ENCODE data around the gene CNTN4. TPM values are rescaled to one million over a fixed set of nuclear protein-coding genes. Genes with fewer than 3 reads are reported as not detected.

Gene CNTN4
- polyA plus RNA-seq, 5 donors, result 7.1 to 12.3 (median 8.3) TPM

- no peak for DNase-seq
These were observed 163.1 kb downstream of the CNTN4 start for GRCh38 chr3:2261747-2262146.

- DNase-seq, result peak; percentile 4 to 8
These were observed 163.5 kb downstream of the CNTN4 start for GRCh38 chr3:2262204-2262603.

- DNase-seq, result no peak
These were observed 167.9 kb downstream of the CNTN4 start for GRCh38 chr3:2266606-2267005.

- no peak for DNase-seq
These were observed 170.1 kb downstream of the CNTN4 start for GRCh38 chr3:2268779-2269178.

- no peak for DNase-seq
These were observed 175.9 kb downstream of the CNTN4 start for GRCh38 chr3:2274526-2274925.

GRCh38 chr3:2283818-2284217 is 185.2 kb downstream of the CNTN4 start:
- DNase-seq, result no peak

GRCh38 chr3:2300938-2301337 is 202.3 kb downstream of the CNTN4 start:
- DNase-seq, result no peak

- no peak for DNase-seq
These were observed 202.7 kb downstream of the CNTN4 start for GRCh38 chr3:2301361-2301760.

GRCh38 chr3:2303566-2303965 is 204.9 kb downstream of the CNTN4 start:
- peak; percentile 14 to 20 for DNase-seq

- DNase-seq, result no peak
These were observed 212.4 kb downstream of the CNTN4 start for GRCh38 chr3:2311022-2311421.

GRCh38 chr3:2317521-2317920 is 218.9 kb downstream of the CNTN4 start:
- DNase-seq, result no peak

GRCh38 chr3:2334921-2335320 is 236.3 kb downstream of the CNTN4 start:
- no peak for DNase-seq

- no peak for DNase-seq
These were observed 244.5 kb downstream of the CNTN4 start for GRCh38 chr3:2343031-2343682.

GRCh38 chr3:2352134-2352762 is 253.6 kb downstream of the CNTN4 start:
- DNase-seq, result no peak

GRCh38 chr3:2354702-2355101 is 256.0 kb downstream of the CNTN4 start:
- no peak for DNase-seq

- DNase-seq, result no peak
These were observed 257.8 kb downstream of the CNTN4 start for GRCh38 chr3:2356298-2356950.

- DNase-seq, result no peak
These were observed 262.1 kb downstream of the CNTN4 start for GRCh38 chr3:2360815-2361214.

- no peak for DNase-seq
These were observed 263.5 kb downstream of the CNTN4 start for GRCh38 chr3:2362122-2362521.

- DNase-seq, result no peak
These were observed 265.2 kb downstream of the CNTN4 start for GRCh38 chr3:2363854-2364253.

- no peak for DNase-seq
These were observed 271.7 kb downstream of the CNTN4 start for GRCh38 chr3:2370317-2370716.

GRCh38 chr3:2372306-2372705 is 273.6 kb downstream of the CNTN4 start:
- DNase-seq, result no peak

GRCh38 chr3:2375376-2375775 is 276.7 kb downstream of the CNTN4 start:
- DNase-seq, result no peak

GRCh38 chr3:2377281-2377680 is 278.6 kb downstream of the CNTN4 start:
- DNase-seq, result no peak

Data from right lung (tissue), 5 donors.